Measurements from ENCODE around the gene SLC39A7.

SLC39A7 gene

DNA sequence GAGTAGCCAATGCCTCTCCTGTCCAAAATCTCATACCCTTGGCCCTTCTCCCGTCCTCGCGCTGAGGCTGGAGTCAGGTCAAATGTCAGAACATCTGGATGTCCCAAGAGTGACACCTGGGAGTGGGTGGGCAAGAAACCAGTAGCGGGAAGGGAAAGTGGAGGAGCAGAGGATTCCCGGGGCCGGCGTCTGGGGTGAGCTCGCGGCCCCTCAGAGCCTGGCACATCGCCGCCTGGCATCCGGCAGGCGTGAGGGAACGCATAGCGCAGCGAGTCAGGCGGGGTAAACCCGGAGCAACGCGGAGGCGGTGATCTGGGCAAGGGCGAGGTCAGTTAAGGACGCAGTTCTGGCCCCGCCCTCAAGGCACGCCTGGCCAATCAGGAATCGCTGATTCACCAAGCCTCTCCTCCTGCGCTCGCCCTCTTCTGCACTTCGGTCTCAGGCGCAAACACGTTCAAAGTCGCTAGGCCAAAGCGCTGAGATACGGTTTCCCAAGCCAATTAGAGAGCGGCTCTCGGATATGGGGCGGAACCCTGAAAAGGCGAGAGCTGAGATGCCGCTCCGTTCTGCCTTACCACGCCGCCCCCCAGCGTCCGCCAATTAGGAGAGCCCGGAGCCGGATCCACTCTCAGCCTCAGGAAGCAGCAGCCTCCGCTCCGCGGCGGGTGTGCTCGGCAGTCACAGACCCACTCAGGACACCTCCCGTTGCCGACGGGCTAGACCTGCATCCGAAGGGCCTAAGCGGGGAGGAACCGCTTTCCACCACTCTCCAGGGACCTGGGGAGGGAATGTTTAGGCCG lies 48.5 kb downstream of the SLC39A7 start:
- ChIA-PET CTCF (interaction anchor here (0.7 to 5.9 kb wide), 59 partner anchors 10 to 388 kb away, joined by 3 to 96 read pairs (median 5); partner anchors contain the start of genes B3GALT4, HSD17B8, ITPR3 and RING1), POLR2A (interaction anchor here (1.0 to 6.2 kb wide), 10 partner anchors 11 to 278 kb away, joined by 4 to 70 read pairs (median 11); partner anchors contain the start of genes B3GALT4, HSD17B8, RING1 and RPS18)
- peak overlapping the region; percentile 81 for H3K4me3 ChIP-seq (ENCODE audit: low read depth, low read length)
- DNase-seq (ENCODE audit: low read depth, low spot score): peak; percentile 95
- TF ChIP-seq, protein P1, sequence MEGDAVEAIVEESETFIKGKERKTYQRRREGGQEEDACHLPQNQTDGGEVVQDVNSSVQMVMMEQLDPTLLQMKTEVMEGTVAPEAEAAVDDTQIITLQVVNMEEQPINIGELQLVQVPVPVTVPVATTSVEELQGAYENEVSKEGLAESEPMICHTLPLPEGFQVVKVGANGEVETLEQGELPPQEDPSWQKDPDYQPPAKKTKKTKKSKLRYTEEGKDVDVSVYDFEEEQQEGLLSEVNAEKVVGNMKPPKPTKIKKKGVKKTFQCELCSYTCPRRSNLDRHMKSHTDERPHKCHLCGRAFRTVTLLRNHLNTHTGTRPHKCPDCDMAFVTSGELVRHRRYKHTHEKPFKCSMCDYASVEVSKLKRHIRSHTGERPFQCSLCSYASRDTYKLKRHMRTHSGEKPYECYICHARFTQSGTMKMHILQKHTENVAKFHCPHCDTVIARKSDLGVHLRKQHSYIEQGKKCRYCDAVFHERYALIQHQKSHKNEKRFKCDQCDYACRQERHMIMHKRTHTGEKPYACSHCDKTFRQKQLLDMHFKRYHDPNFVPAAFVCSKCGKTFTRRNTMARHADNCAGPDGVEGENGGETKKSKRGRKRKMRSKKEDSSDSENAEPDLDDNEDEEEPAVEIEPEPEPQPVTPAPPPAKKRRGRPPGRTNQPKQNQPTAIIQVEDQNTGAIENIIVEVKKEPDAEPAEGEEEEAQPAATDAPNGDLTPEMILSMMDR (IDR thresholded peaks at IDR 0.05; ENCODE audit: insufficient read depth, low read length, missing control alignments): peak; percentile 29

DNA sequence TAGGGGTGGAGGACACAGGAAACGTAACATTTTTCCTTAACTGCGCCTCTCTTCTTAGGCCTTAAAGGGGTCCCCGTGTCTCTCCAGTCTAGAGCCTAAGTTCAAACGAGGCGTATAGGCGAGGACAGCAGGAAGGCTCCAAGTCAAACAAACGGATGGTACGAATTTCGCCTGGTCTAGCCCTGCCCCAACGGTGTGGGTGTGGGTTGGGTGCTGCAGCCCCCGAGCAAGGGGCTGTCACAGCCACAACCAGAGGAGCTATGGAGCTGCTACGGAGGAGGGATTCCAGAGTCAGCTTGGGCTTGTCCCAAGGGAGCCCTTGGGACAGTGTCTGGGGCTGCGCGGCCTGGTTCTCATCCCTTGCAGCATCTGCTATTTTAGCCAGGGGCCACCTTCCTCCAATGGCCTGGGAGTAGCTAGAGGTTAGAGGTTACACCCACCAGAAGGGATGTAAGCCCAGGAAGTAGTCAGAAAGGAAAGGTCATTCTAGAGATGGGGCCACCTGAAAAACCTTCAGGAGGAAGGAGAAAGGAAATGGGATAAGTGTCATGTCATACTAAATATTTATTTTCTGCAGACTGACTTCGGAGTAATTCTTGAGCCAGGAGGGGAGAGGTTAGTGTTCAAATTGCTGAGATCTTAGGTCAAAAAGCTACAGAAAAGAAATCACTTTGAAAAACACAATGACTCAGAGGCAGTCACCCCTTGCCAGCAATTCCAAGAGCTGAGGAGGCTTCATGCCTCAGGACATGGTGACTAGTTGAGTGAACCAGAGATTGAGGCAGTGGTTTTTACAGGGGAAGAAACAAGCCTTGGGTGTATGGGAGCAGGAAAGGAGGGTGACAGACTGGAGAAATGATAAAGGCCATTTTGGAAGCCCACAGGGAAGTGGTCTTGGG lies 49.3 kb downstream of the SLC39A7 start:
- H3K4me3 ChIP-seq (ENCODE audit: low read depth, low read length): peak overlapping the region; percentile 81
- POLR2A ChIA-PET: interaction anchor here (1.0 to 6.2 kb wide), 9 partner anchors 10 to 278 kb away, joined by 4 to 70 read pairs (median 11); partner anchors contain the start of genes B3GALT4, HSD17B8, RING1 and RPS18
- TF ChIP-seq, protein P1 (IDR thresholded peaks at IDR 0.05; ENCODE audit: insufficient read depth, low read length, missing control alignments): no peak

DNA sequence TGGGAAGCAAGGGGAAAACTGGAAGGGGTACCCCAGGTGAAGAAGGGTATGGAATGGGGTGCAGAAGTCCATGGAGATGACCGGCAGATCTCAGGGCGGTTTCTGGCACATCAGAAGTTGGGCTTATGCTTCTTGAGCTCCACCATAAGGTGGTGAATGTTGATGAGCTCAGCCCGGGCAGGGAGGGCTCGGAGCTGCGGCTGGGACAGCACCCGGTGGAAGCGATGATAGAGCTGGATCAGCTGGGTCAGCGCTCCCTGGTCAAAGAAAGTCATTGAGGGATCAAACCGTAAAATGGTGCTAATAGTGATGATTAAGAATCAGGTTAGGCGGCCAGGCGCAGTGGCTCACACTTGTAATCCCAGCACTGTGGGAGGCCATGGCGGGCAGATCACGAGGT lies 50.1 kb downstream of the SLC39A7 start:
- TF ChIP-seq, protein P1 (IDR thresholded peaks at IDR 0.05; ENCODE audit: insufficient read depth, low read length, missing control alignments): no peak
- DNase-seq (ENCODE audit: low read depth, low spot score): no peak
- no peak overlapping the region; the same call in 1 of the 2 replicates for H3K4me3 ChIP-seq (ENCODE audit: low read depth, low read length)
- POLR2A ChIA-PET: interaction anchor here (0.6 to 6.2 kb wide), 8 partner anchors 10 to 296 kb away, joined by 3 to 70 read pairs (median 14); partner anchors contain the start of genes B3GALT4, PFDN6, RING1 and RPS18
- CTCF ChIA-PET: interaction anchor here (0.6 to 5.3 kb wide), 7 partner anchors 11 to 366 kb away, joined by 3 to 36 read pairs (median 12); partner anchors contain the start of genes RING1, RPS18 and VPS52

More for the DNA sequence above, 49.3 kb downstream of the SLC39A7 start:
- CTCF ChIA-PET: interaction anchor here (0.6 to 5.9 kb wide), 16 partner anchors 9 to 365 kb away, joined by 3 to 91 read pairs (median 6); partner anchors contain the start of genes RING1, RPS18 and VPS52
- peak; percentile 58 for DNase-seq (ENCODE audit: low read depth, low spot score)

DNA sequence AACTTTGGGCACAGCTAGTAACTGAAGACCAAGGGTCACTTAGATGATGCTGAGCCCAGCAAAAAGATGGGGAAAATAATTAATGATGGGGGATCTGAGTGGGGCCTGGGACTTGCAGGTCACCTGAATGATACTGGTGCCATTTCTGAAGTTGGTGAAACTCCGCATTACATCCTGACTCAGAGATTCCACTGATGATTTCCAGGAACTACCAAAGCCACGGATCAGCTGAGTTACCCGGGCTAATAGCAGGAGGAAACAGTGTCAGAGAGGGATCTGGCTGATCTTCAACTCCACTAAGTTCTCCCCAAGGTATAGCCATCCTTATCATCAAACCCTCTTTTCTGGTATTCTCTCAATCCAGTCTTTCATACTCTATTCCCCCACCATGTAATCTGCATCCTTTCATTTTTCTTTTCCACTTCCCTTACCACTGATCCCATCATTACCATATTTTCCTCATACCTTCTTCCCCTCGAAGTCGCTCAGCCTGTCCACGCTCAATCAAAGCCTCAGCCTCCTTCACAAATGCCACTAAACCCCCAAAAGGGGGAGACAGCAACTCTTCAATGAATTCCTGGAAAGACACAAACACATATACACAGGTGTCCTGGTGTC lies 50.8 kb downstream of the SLC39A7 start:
- ChIA-PET POLR2A (interaction anchor here (0.7 to 6.2 kb wide), 6 partner anchors 9 to 280 kb away, joined by 3 to 70 read pairs (median 12); partner anchors contain the start of genes B3GALT4, PFDN6, RING1 and RPS18), CTCF (interaction anchor here (1.1 to 5.3 kb wide), 7 partner anchors 9 to 103 kb away, joined by 3 to 36 read pairs (median 12); partner anchors contain the start of genes RING1, RPS18 and VPS52)
- TF ChIP-seq, protein P1 (IDR thresholded peaks at IDR 0.05; ENCODE audit: insufficient read depth, low read length, missing control alignments): no peak
- no peak overlapping the region for H3K4me3 ChIP-seq (ENCODE audit: low read depth, low read length)
- no peak for DNase-seq (ENCODE audit: low read depth, low spot score)

DNA sequence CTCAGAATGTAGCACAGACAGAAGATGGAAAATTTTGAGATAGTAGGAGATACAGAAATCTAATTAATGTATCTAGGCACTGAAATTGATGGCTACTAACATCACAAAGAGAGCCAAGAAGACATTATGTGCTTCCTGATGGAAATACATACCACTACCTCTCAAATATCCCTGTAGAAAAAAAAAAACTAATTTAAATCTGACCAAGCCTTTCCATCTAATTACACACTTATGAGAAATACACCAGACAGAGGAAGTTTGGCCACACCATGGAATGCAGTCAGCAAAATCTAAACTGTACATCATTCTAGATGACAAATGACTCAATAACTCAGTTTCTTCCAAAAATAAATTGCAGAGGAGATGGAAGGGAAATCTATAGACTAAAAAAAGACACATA lies 52.1 kb downstream of the SLC39A7 start:
- ChIA-PET POLR2A (no interaction called here), CTCF (interaction anchor here (0.6 to 1.3 kb wide), 2 partner anchors 11 to 409 kb away, joined by 3 to 4 read pairs; no protein-coding TSS in a partner anchor)
- no peak for DNase-seq (ENCODE audit: low read depth, low spot score)

More for the DNA sequence above, 52.1 kb downstream of the SLC39A7 start:
- no peak overlapping the region for H3K4me3 ChIP-seq (ENCODE audit: low read depth, low read length)
- TF ChIP-seq, protein P1 (IDR thresholded peaks at IDR 0.05; ENCODE audit: insufficient read depth, low read length, missing control alignments): no peak

All from AG04449 (cell line).